Parathyroid adenoma (tissue), 2 donors: ENCODE data around the gene PPP1R8.
"Not testable (repeated sequence)": the region's sequence is repeated elsewhere in the genome, so short reads cannot be mapped to it uniquely, and the experiment has no call there.

Experiments used
- H2AFZ ChIP-seq: fragments of 300-600 bp; sonication (generic); one replicate; pipeline ENCODE4 v1.7.0; 2017; ENCODE audit warnings: antibody characterized with exemption, mild to moderate bottlenecking
- H3K27ac ChIP-seq: fragments of 300-600 bp; sonication (generic); one replicate; pipeline ENCODE4 v1.7.0; 2017
- H3K27me3 ChIP-seq: fragments of 300-600 bp; sonication (generic); one replicate; pipeline ENCODE4 v1.7.0; 2017; ENCODE audit warnings: low read length; ENCODE audit not compliant: control insufficient read depth, insufficient read depth
- H3K36me3 ChIP-seq: fragments of 300-600 bp; sonication (generic); one replicate; pipeline ENCODE4 v1.7.0; 2017; ENCODE audit warnings: low read length; ENCODE audit not compliant: control insufficient read depth, insufficient read depth
- H3K4me1 ChIP-seq: fragments of 300-600 bp; sonication (generic); one replicate; pipeline ENCODE4 v1.7.0; 2017; ENCODE audit warnings: control low read depth
- H3K4me2 ChIP-seq: fragments of 300-600 bp; sonication (generic); one replicate; pipeline ENCODE4 v1.7.0; 2017; ENCODE audit warnings: low read length
- H3K4me3 ChIP-seq: fragments of 300-600 bp; sonication (generic); one replicate; pipeline ENCODE4 v1.7.0; 2017; ENCODE audit warnings: low read depth, low read length
- H3K79me2 ChIP-seq: fragments of 300-600 bp; sonication (generic); one replicate; pipeline ENCODE4 v1.7.0; 2017; ENCODE audit warnings: control low read depth
- H3K9ac ChIP-seq: fragments of 300-600 bp; sonication (generic); one replicate; pipeline ENCODE4 v1.7.0; 2017; ENCODE audit warnings: mild to moderate bottlenecking
- H3K9me3 ChIP-seq: fragments of 300-600 bp; sonication (generic); one replicate; pipeline ENCODE4 v1.7.0; 2017; ENCODE audit warnings: low read length; ENCODE audit not compliant: control insufficient read depth
- TF ChIP-seq, protein P1 (sequence below): fragments of 300-600 bp; sonication (generic); IDR thresholded peaks from one replicate; pipeline ENCODE4 v1.7.0; 2017; ENCODE audit warnings: antibody characterized with exemption, mild to moderate bottlenecking
- donor health status: primary hyperparathyroidism.

Gene PPP1R8

DNA sequence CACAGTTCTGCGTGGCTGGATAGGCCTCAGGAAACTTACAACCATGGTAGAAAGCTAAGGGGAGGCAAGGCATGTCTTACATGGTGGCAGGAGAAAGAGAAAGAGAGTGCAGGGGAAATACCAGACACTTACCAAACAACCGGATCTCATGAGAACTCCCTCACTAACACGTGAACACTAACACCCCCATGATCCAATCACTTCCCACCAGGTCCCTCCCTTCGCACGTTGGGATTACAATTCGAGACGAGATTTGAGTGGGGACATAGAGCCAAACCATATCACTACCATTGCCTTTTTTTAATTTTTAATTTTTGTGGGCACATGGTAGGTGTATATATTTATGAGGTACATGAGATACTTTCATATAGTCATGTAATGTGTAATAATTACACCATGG lies 23.8 kb upstream of the PPP1R8 start:
- H3K4me1 ChIP-seq: no peaks in the 10 kb centered on the region
- no peak overlapping the region for H3K4me2 ChIP-seq
- TF ChIP-seq, protein P1, sequence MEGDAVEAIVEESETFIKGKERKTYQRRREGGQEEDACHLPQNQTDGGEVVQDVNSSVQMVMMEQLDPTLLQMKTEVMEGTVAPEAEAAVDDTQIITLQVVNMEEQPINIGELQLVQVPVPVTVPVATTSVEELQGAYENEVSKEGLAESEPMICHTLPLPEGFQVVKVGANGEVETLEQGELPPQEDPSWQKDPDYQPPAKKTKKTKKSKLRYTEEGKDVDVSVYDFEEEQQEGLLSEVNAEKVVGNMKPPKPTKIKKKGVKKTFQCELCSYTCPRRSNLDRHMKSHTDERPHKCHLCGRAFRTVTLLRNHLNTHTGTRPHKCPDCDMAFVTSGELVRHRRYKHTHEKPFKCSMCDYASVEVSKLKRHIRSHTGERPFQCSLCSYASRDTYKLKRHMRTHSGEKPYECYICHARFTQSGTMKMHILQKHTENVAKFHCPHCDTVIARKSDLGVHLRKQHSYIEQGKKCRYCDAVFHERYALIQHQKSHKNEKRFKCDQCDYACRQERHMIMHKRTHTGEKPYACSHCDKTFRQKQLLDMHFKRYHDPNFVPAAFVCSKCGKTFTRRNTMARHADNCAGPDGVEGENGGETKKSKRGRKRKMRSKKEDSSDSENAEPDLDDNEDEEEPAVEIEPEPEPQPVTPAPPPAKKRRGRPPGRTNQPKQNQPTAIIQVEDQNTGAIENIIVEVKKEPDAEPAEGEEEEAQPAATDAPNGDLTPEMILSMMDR: no peak
- H3K27me3 ChIP-seq: no peaks in the 10 kb centered on the region
- H3K27ac ChIP-seq: no peak overlapping the region
- no peaks in the 10 kb centered on the region for H3K79me2 ChIP-seq
- no peak overlapping the region for H3K9ac ChIP-seq
- no peak overlapping the region for H3K4me3 ChIP-seq
- H3K36me3 ChIP-seq: no peaks in the 10 kb centered on the region
- no peak overlapping the region for H2AFZ ChIP-seq
- no peaks in the 10 kb centered on the region for H3K9me3 ChIP-seq

DNA sequence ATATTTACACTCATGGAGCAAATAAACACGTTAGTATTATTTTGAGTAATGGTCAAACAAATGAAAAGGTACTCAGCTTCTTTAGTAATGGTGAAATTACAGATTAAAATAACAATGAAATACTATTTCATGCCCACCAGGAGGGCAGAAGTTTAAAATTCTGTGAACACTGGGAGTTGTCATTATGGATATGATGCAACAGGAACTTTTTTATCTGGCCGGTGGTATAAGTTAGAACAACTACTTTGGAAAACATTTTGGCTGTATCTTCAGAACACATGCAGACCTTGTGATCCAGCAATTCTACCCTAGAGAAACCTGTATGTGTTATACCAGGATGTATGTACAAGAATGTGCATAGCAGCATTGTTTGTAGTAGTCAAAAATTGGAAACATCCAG lies 23.2 kb upstream of the PPP1R8 start:
- Histone ChIP-seq H3K9me3 (no peaks in the 10 kb centered on the region), H3K27ac (no peak overlapping the region), H3K27me3 (no peaks in the 10 kb centered on the region), H3K9ac (no peak overlapping the region), H3K4me3 (no peak overlapping the region), H3K79me2 (no peaks in the 10 kb centered on the region), H3K4me1 (no peaks in the 10 kb centered on the region), H3K4me2 (no peak overlapping the region), H2AFZ (no peak overlapping the region), H3K36me3 (no peaks in the 10 kb centered on the region)
- TF ChIP-seq, protein P1: no peak

DNA sequence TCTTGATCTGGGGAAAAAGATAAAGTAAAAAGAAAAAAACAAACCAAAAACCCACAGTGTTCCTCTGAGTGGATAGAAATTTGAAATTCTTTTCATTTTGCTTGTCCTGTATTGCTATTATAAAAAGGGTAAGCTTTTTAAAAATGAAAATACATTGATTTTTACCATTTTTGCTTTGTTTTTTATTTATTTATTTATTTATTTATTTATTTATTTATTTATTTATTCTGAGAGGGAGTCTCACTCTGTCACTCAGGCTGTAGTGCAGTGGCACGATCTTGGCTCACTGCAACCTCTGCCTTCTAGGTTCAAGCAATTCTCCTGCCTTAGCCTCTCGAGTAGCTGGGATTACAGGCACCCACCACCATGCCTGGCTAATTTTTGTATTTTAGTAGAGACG lies 22.5 kb upstream of the PPP1R8 start:
- H3K27me3 ChIP-seq, H3K27ac ChIP-seq, H3K4me1 ChIP-seq, H3K9me3 ChIP-seq, H3K4me3 ChIP-seq, H2AFZ ChIP-seq, H3K36me3 ChIP-seq, H3K79me2 ChIP-seq, H3K4me2 ChIP-seq, H3K9ac ChIP-seq: not testable (repeated sequence)

DNA sequence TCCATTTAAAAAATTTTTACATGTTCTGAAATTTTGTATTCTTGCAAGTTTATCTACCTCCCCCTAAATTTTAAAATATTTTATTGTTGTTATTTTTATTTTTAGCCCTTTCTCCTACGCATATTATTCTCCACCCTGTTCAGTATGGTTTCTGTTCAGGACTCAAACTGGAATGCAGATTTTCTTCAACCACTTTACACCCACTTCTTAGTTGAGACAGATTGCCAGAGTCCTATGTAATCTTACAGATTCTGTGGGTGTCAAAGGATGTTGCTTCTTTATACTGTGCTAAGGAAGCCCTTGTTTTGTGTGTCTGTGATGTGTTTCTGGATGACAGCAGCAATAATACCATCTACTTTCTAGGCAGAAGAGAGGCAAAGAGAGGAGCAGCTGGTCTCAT lies 20.7 kb upstream of the PPP1R8 start:
- Histone ChIP-seq H3K9ac (no peak overlapping the region), H3K9me3 (no peaks in the 10 kb centered on the region), H3K4me3 (no peak overlapping the region), H2AFZ (no peak overlapping the region), H3K4me2 (no peak overlapping the region), H3K79me2 (no peaks in the 10 kb centered on the region), H3K36me3 (no peaks in the 10 kb centered on the region), H3K27ac (no peak overlapping the region), H3K4me1 (no peaks in the 10 kb centered on the region), H3K27me3 (no peaks in the 10 kb centered on the region)
- TF ChIP-seq, protein P1: no peak

DNA sequence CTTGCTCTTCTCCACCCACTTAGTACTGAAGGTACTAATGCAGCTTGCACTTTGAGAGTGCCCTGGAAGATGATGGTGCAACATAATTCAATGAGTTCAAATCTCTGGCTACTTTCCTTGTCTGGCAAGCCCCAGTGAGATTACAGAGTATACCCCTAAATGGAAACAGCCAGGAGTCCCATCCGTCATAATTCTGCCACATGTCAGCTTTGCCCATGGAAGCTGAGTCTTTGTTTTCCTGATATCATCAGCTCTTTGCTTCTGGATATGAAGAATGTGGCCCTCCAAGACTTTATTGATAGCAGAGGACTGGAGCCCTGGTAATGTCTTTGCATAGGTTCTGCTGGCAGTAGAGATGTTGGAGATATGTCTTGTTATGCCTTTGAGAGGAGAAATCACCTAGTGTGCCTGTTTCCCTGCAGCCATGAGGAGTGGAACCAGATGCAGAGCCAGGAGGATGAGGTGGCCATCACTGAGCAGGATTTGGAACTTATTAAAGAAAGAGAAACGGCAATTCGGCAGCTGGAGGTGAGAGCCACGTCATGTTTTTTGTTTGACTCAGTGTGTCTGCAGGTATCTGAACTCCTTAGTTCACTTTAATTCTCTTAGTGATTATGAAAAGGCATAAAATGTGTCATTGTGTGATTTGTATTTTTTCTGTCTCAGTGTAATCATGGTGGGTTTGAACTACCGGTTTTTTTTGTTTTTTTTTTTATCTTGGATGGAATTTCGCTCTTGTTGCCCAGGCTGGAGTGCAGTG lies 18.7 kb upstream of the PPP1R8 start:
- Histone ChIP-seq H3K4me2 (no peak overlapping the region), H3K27ac (no peak overlapping the region), H3K4me1 (no peaks in the 10 kb centered on the region), H3K4me3 (no peak overlapping the region), H2AFZ (no peak overlapping the region), H3K9ac (no peak overlapping the region), H3K36me3 (no peaks in the 10 kb centered on the region), H3K79me2 (no peaks in the 10 kb centered on the region), H3K9me3 (no peaks in the 10 kb centered on the region), H3K27me3 (no peaks in the 10 kb centered on the region)
- TF ChIP-seq, protein P1: no peak
